NB4 (cell line): Measurements from ENCODE around the gene VAC14.

ENCODE experiments used
- CTCF ChIP-seq: IDR thresholded peaks from one replicate; pipeline ENCODE4 v1.5.1; 2012; ENCODE audit warnings: low read depth, low read length
- MAX ChIP-seq: IDR thresholded peaks from 2 replicates; pipeline ENCODE4 v1.6.1; 2011; ENCODE audit warnings: low read depth, low read length
- POLR2A ChIP-seq: IDR thresholded peaks from 2 replicates; pipeline ENCODE4 v1.6.1; 2011; ENCODE audit warnings: mild to moderate bottlenecking; ENCODE audit not compliant: insufficient read length; ENCODE audit errors: extremely low read depth

- no peak for TF ChIP-seq CTCF
- no peak for TF ChIP-seq POLR2A
- no peak for TF ChIP-seq MAX
Observed at GRCh38 chr16:70760221-70760620, 40.7 kb downstream of the VAC14 start.
